HTR-8/SVneo (cell line): ENCODE results near the gene FBXL19.
A peak's percentile ranks its signal among the peaks of the same experiment; 100 is the strongest.

Experiments
- DNase-seq: peaks from one replicate; pipeline ENCODE4 v3.0.0; 2011; ENCODE audit warnings: low spot score, mixed read lengths; ENCODE audit not compliant: insufficient read length
- FAIRE-seq: peaks from 2 replicates; lab custom pipeline; 2011; peaks lifted over from hg19 to GRCh38; lab: Jason Lieb, UNC

Gene FBXL19

DNA sequence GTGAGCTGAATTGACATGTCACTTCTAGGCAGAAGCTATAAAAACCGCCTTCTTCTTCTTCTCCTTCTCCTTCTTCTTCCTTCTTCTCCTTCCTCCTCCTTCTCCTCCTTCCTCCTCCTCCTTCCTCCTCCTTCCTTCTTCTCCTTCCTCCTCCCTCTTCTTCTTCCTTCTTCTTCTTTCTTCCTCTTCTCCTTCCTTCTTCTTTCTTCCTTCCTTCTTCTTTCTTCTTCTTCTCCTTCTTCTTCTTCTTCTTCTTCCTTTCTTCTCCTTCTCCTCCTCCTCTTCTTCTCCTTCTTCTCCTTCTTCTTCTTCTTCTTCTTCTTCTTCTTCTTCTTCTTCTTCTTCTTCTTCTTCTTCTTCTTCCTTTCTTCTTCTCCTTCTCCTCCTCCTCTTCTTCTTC is 4.8 kb upstream of the FBXL19 start:
- FAIRE-seq (no peak), DNase-seq (no peak)

DNA sequence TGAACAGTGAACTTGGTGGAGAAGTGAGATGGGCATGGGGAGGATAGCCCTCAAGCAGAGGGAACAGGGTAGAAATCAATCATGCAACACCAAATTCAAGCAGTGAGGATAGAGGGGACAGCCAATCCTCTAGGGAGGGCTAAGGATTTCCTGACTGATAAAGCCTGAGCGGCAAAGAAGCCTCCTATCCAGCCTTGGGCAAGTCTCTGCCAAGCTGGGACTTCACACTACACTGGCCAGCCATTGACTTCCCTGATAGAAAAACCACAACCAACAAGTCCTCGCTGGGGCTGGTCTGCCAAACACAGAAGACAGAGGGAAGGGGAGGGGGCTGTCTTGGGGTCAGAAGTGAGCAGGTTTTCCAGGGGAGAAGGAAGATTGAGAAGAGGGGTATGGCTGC is 2.5 kb upstream of the FBXL19 start:
- FAIRE-seq: no peak
- no peak for DNase-seq

DNA sequence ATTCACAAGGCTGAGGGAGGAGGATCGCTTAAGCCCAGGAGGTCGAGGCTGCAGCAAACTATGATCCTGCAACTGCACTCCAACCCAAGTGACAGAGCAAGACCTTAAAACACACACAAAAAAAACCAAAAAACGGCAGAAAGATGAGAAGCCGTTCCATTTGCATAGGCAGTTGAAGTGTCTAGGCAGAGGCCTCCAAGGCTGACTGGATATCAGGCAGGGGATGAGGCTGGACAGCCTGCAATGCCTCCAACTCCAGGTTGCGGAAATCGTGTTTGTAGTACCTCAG is 2.0 kb upstream of the FBXL19 start:
- FAIRE-seq (no peak), DNase-seq (no peak)

DNA sequence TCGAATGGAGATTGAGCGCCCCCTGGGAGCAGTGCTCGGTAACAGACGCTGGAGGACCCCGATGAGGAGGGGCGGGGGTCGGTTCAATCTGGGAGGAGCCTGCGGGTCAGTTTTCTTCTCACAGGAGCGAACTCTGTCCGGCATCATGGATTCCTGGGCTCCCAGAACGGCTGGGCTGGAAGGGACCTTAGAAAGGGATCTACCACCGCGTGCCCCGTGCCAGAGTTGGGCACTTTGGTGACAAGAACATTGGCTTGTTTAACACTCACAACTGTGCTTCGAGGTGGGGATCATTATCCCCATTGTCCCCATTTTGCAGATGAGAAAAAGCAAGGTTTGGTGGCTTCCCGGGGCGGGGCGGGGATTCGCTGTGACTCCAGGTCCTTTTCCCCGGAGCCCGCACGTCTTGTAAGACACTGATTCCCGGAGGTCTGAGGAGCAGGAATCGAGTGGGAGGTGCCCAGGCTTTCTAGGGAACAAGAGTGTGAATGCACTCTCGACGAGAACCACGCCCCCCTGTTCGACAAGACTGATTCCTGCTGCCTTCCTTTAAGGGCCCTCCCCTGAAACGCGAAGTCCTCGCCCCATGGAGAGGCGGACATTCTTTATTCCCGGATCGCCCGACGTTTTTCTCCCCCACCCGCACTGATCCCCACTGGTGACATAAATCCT is 1.5 kb upstream of the FBXL19 start:
- FAIRE-seq (peak; percentile 93), DNase-seq (peak; percentile 80)

GRCh38 chr16:30922420-30922959 is 882 bp upstream of the FBXL19 start:
- peak; percentile 99 for DNase-seq
- FAIRE-seq: no peak

DNA sequence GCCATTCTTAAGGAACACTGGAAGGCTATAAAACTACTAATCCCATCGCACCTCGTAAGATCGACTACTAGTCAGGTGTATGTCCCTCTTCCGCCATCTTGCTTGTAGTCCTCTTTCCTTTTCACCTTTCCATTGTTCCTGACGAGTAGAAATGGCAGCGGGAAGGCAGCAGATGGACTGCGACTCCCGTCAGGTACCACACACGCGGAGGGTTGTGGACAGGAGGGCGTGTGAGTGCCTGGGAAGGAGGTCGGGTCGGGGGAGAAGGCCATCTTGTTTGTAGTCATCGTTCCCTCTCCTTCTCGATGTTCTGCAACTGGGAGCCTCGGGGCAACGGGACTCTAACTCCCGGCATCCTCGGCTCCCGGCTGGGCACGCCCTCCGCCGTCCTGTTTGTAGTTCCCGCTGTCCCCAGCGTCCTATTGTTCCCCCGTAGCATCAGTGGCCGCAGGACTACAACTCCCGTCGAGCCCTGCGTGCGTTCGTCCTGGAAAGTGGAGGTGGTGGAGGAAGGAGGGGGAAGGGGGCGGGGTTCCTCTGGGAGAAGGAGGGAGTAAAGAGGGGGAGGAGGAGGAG is 324 bp upstream of the FBXL19 start:
- peak; percentile 99 for FAIRE-seq
- peak; percentile 96 for DNase-seq

DNA sequence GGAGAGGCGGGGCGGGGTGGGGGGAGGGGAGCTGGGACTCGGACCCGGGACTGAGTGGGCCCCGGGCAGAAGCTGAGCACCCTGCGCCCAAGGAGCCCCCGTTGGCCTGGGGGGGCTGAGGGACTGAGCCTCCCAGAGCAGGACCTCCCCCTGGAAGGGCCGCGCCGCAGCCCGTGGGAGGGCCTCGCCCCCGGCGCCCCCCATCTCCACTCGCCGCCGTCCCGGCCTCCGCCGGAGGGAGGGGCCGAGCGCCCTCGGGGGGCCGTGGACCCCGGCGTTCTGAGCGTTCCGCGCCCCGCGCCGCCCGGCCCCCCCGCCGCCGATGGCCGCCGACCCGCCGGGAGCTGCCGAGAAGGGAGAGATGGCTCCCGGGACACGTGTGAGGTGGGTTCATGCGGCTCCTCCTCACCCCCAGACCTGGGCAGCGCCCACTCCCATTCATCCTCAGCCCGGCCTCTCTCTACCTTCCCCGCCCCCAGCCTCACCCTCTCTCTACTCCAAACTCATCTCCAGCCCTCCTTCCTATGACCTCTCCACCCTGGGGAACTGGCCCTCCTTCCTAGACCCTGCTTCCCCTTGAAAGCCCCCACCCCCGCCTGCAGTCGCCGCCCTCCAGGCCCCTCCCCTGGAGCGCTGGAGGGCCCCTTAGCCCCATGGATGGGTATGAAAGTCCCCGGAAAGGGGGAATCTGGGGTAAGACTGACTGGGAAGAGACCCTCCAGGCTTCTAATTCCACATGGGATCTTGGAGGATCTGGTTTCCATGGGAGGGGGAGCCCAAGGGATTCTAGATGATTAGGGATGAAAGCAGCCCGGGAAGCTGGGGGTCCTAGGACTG is 922 bp downstream of the FBXL19 start:
- no peak for DNase-seq
- no peak for FAIRE-seq

DNA sequence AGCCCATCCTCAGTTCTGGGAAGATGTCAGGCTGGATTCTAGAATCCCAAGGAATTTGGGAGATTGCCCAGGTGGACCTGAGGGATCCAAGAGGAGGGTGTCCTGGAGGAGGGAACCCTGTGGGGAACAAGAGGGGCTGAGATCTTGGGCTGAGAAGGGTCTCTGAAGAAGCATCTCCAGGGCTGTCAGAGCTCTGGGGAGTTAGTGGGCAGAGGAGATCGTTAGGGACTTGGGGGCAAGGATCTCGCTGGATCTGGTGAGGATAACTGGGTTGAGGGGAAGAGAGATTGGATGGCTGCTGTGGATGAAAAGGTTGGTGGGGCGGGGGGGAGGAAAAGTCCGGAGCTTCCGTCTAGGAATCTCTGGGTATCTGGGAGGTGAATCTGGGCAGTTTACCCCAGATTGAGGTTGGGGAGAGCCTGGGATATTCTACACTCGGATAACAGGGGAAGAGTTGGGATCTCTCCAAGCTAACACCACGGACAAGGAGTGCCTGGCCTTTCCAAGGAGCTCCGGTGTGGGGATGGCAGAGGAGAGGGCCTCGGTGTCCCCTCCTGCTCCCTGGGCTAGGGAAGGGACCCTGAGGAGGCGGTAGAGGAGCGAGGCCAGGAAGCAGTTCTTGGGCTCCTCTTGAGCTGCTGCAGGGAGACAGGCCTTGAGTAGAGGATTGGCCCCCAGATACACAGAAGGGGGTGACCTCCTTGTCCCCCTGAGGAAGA is 1.7 kb downstream of the FBXL19 start:
- DNase-seq (no peak), FAIRE-seq (no peak)

- DNase-seq: no peak
- no peak for FAIRE-seq
These were observed 2.2 kb downstream of the FBXL19 start for GRCh38 chr16:30925632-30925987.

DNA sequence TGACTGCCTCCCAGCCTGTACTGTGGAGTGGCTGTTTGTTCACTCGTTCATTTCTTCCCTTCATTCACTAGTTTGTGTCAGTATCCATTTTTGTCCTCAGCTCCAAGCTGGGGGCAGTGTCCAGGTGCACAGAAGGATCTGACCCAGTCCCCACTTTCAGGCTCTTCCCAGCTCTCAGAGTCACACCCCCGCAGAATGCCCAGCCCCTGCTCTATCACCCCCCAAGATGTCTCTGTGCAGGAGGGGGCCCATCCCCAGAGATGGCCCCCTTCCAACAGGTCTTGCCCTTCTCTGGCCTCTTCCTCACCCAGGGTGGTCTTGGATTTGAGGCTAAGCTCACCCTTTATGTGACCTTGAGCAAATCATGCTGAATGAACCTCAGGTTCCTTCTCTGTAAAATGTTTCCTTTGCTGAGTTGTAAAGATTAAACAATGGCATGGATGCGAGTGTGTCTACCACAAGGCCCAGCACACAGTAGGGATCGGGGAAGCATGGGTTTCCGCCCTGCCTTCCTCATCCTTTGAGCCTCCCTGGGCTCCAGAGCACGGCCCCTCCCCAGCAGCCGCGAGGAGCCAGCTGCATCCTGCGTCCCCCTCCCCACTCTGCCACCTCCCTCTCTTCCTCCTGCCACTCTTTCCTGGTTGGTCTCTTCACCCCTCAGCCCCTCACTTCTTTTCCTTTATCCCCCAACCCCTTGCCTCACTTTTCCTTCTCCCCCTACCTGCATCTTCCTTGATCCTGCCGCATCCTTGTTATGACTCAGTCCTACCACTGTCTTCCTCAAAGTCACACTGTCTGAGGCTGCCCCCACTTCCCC is 2.8 kb downstream of the FBXL19 start:
- DNase-seq (no peak), FAIRE-seq (peak; percentile 20)

DNA sequence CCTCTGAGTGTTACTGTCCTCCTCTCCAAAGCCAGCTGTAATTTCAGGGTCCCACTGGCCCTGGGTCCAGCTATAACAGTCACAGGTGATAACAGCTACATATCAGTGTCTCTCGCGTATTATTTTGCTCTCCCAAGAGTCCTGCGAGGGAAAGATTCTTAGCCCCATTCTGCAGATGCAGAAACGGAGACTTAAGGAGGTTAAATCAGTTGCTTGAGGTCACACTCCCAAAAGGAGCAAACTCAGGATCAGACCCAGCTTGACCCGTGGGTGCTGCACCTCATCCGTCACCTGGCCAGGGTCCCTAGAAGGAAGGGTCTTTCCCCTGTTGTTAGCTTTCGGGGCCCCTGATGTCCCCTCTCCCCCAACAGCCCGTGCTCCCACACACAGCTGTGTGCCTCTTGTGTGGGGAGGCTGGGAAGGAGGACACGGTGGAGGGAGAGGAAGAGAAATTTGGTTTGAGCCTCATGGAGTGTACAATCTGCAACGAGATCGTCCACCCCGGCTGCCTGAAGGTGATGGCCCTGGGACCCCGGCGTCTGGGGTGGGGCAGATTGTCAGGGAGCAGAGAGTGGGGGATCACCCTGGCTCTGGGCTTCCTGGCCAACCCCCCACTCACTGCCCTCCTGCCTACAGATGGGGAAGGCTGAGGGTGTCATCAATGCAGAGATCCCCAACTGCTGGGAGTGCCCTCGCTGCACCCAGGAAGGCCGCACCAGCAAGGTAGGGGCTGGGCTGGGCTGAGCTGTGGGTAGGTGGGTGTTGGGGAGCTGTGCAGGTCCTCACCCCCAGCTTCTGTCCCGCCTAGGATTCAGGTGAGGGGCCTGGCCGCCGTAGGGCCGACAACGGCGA is 3.8 kb downstream of the FBXL19 start:
- FAIRE-seq (peak; percentile 83), DNase-seq (no peak)

GRCh38 chr16:30927789-30928378 is 4.5 kb downstream of the FBXL19 start:
- FAIRE-seq: peak; percentile 79
- no peak for DNase-seq

GRCh38 chr16:30928390-30928789 is 5.0 kb downstream of the FBXL19 start:
- FAIRE-seq (no peak), DNase-seq (no peak)

GRCh38 chr16:30929167-30929566 is 5.8 kb downstream of the FBXL19 start:
- DNase-seq (no peak), FAIRE-seq (no peak)

DNA sequence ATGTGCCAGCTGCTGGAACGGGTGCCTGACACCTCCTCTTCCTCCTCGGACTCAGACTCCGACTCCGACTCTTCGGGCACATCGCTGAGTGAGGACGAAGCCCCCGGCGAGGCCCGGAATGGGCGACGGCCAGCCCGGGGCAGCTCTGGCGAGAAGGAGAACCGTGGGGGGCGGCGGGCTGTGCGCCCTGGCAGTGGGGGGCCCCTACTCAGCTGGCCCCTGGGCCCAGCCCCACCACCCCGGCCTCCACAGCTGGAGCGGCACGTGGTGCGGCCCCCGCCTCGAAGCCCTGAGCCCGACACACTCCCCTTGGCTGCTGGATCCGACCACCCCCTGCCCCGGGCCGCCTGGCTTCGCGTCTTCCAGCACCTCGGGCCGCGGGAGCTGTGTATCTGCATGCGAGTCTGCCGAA is 6.8 kb downstream of the FBXL19 start:
- FAIRE-seq (no peak), DNase-seq (no peak)

GRCh38 chr16:30931068-30931650 is 7.8 kb downstream of the FBXL19 start:
- FAIRE-seq: no peak
- no peak for DNase-seq

- FAIRE-seq: peak; percentile 57
- DNase-seq: peak; percentile 50
These were observed 11.6 kb downstream of the FBXL19 start for GRCh38 chr16:30934827-30935557.

GRCh38 chr16:30937692-30938091 is 14.3 kb downstream of the FBXL19 start:
- FAIRE-seq (no peak), DNase-seq (no peak)
